Measurements from ENCODE around the gene FGD5.

Gene FGD5

DNA sequence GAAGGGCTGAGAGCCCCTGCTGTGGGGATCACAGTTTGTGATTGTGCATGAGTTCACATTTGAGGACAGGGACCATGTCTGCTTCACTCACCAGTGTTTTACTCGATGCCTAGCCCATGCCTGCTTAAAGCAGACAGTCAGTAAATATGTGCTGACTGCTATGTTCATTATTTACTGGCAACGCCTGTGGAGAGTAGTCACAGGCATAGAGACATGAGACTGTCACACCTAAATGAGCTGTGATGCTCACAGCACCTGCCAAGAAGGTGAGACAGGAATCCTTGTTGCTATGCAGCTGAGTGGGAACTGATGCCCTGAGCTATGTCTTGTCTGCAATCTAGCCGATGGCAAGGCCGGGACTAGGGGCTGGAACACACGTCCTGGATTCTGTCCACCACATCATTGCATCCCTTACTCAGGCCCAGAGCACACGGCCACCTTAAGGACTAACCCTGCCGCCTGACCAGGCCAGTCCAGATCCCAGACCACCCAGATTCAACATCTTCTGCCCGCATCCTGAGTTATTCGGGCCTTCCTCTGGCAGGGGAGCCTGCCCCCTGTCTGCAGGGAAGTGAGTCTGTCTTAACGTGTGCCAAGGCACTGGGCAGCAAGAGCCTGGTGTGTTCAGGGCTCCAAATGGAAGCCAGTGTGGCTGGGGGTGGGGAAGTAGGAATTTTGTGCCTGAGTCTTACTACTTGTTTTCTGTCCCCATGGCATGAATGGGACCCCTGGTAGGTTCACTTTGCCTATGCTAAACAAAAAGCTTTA lies 44.8 kb downstream of the FGD5 start:
- Histone ChIP-seq H3K27me3 (ENCODE audit: control insufficient read depth, insufficient read depth, low read length) (no peaks in the 10 kb centered on the region), H3K36me3 (ENCODE audit: control insufficient read depth, insufficient read depth, low read length) (no peaks in the 10 kb centered on the region), H3K9me3 (ENCODE audit: control insufficient read depth, low read length) (no peaks in the 10 kb centered on the region), H3K9ac (ENCODE audit: low read length) (no peak overlapping the region), H3K4me3 (ENCODE audit: low read length) (no peak overlapping the region), H3K4me1 (ENCODE audit: control insufficient read depth, insufficient read depth, low read length) (peaks cover 8% of the 10 kb centered on the region)

DNA sequence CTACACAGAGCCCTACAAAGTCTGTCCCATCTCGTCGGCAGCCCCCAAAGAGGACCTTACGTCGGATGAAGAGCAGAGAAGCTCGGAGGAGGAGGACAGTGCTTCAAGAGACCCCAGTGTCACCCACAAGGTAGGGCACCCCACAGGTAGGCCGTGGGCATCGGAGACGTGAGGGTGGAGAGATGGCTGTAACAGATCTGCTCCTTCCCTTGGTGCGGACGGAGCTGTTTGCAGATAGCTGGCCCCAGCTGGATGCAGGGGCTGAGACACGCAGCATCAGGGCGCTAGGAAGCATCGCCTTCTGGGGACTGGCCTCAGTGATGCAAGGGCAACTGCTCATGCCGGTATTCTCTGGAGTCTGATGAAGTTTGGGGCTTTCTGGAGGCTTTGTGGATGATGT lies 45.4 kb downstream of the FGD5 start:
- Histone ChIP-seq H3K4me1 (ENCODE audit: control insufficient read depth, insufficient read depth, low read length) (peaks cover 8% of the 10 kb centered on the region), H3K9me3 (ENCODE audit: control insufficient read depth, low read length) (no peaks in the 10 kb centered on the region)

DNA sequence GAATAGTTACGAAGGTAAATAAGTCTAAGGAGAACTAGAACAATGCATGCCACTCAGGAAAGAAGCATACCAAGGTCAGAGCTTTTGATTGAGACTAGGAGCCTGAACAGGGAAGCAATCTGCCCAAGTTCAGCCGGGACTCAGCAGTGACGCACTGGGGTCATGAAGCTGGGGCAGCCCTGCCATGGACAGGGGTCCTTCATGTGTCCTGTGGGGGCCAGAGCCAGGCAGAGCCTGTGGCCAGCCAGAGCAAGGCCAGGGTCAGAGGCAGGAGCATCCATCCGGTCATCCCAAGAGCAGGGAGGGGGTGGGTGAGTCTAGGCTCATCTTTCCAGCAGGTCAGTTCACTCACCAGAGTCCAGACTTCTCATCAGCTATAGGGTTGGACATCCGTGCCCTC lies 47.9 kb downstream of the FGD5 start:
- no peak overlapping the region for H3K9ac ChIP-seq (ENCODE audit: low read length)
- H3K4me1 ChIP-seq (ENCODE audit: control insufficient read depth, insufficient read depth, low read length), result peaks cover 10% of the 10 kb centered on the region
- no peaks in the 10 kb centered on the region for H3K36me3 ChIP-seq (ENCODE audit: control insufficient read depth, insufficient read depth, low read length)
- no peaks in the 10 kb centered on the region for H3K9me3 ChIP-seq (ENCODE audit: control insufficient read depth, low read length)
- H3K4me3 ChIP-seq (ENCODE audit: low read length), result no peak overlapping the region
- no peaks in the 10 kb centered on the region for H3K27me3 ChIP-seq (ENCODE audit: control insufficient read depth, insufficient read depth, low read length)

More for the DNA sequence above, 45.4 kb downstream of the FGD5 start:
- no peak overlapping the region for H3K4me3 ChIP-seq (ENCODE audit: low read length)
- H3K36me3 ChIP-seq (ENCODE audit: control insufficient read depth, insufficient read depth, low read length), result no peaks in the 10 kb centered on the region
- H3K9ac ChIP-seq (ENCODE audit: low read length), result no peak overlapping the region
- H3K27me3 ChIP-seq (ENCODE audit: control insufficient read depth, insufficient read depth, low read length), result no peaks in the 10 kb centered on the region

DNA sequence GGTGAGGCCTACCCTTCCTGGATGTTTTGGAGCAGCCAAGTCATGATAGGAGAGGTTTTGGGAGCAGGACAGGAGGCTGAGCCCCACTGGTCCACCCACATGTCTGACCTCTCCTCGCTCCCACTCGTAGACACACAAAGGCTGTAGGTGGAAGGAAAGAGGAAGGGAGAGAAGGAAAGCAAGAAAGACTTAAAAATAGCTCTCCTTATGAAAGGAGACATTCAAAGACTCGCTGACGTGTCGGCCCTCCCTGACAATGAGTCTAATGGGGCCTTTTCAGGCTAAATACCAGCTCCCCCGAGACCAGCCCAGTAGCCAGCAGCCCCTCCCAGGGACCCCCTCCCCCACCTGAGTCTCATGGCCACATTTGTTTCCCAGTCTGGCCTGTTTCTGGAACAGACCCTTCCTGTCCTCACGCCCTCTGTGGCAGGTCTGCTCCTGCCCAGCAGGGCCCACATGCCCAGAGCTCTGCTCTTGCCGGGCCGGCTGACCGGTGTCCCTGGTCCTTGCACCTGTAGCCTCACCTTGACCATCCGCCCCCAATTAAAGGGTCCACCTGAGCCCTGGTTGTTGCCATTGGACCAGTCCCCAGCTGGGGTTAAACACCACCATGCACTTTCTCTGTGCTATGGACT lies 49.3 kb downstream of the FGD5 start:
- Histone ChIP-seq H3K9ac (ENCODE audit: low read length) (no peak overlapping the region), H3K4me1 (ENCODE audit: control insufficient read depth, insufficient read depth, low read length) (peaks cover 22% of the 10 kb centered on the region), H3K9me3 (ENCODE audit: control insufficient read depth, low read length) (no peaks in the 10 kb centered on the region), H3K27me3 (ENCODE audit: control insufficient read depth, insufficient read depth, low read length) (no peaks in the 10 kb centered on the region), H3K4me3 (ENCODE audit: low read length) (no peak overlapping the region), H3K36me3 (ENCODE audit: control insufficient read depth, insufficient read depth, low read length) (no peaks in the 10 kb centered on the region)

DNA sequence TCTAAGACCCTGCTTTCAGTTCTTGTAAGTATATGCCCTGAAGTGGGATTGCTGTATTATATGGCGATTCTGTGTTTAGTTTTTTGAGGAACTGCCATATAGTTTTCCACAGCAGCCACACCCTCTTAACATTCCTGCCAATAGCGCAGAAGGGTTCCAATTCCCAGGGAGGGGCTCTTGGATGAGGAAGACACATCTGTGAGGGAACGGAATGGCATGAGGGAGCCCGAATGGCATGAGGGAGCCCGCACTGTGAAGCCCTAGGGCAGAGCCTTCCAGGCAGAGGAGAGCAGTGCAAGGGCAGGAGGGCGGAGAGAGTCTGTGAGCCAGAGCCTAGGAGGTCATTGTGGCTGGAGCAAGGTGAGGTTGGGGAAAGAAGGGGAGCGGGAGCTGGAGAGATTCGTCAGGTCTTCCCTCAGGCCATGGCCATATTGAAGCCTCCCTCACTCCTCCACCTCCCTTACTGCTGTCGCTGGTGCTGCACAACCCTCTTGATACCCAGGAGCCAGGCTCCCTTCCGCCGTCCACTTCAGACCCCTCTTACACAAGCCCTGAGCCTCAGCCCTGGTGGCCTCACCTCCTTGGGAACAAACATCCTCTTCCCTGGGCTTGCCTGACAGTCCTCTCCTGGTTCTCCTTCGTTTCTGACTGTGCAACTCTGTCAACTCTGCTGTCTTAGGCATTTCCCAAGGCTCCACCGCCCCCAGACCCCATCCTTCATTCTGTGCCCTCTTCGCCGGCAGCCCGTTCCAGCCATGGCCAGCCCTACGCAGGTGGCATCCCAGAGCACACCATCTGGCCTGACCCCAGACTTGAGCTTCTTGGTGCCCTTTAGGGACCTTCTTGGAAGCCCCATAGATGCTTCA lies 51.4 kb downstream of the FGD5 start:
- Histone ChIP-seq H3K9me3 (ENCODE audit: control insufficient read depth, low read length) (no peaks in the 10 kb centered on the region), H3K4me1 (ENCODE audit: control insufficient read depth, insufficient read depth, low read length) (peaks cover 22% of the 10 kb centered on the region), H3K9ac (ENCODE audit: low read length) (no peak overlapping the region), H3K4me3 (ENCODE audit: low read length) (no peak overlapping the region), H3K27me3 (ENCODE audit: control insufficient read depth, insufficient read depth, low read length) (no peaks in the 10 kb centered on the region), H3K36me3 (ENCODE audit: control insufficient read depth, insufficient read depth, low read length) (no peaks in the 10 kb centered on the region)

DNA sequence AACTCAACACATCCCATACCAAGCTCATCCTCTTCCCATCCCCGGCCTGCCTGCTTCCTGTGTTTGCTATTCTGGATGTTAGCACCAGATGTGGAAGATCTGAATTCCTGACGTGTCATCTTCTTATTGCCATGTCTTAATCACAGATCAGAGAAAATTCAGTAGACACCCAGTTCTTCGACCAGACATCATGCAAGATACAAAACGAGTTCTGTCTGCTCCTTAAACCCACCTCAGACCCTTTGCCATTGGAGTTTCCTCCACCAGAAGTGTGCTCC lies 52.0 kb downstream of the FGD5 start:
- peaks cover 22% of the 10 kb centered on the region for H3K4me1 ChIP-seq (ENCODE audit: control insufficient read depth, insufficient read depth, low read length)

DNA sequence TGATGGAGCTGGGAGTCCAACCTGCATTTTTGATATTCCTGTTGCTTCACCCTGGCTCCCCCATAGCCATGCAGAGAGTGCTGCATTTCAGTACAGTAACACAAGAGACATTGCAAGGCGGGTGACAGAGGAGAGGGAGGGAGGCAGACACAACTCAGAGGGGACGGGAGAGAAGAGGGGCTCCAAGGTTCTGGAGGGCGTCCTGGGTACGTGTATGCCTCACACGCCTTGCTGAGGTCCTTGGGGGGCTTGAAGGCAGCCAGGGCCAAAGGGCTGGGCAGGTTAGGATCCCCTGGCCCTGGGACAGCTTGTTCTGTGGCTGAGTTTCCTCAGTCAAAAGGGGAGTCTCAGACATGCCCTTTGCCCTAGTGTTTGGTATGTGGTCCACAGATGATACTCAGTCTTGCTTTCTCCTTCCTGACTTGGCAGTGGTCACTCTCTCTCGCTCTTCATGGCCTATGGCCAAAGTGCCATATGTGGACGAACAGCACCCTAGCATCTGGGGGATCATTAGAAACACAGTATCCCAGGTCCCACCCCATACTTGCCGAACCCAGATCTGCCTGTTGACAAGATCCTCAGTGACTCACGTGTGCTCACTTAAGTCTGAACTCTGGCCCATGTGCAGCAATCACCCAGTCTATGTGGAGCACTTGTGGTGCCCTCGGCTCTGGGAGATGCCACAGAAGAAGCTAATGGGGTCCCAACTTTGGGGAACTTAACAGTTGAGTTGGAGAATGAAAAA lies 52.9 kb downstream of the FGD5 start:
- H3K9me3 ChIP-seq (ENCODE audit: control insufficient read depth, low read length), result no peaks in the 10 kb centered on the region
- H3K36me3 ChIP-seq (ENCODE audit: control insufficient read depth, insufficient read depth, low read length), result no peaks in the 10 kb centered on the region

More for the DNA sequence above, 52.0 kb downstream of the FGD5 start:
- Histone ChIP-seq H3K27me3 (ENCODE audit: control insufficient read depth, insufficient read depth, low read length) (no peaks in the 10 kb centered on the region), H3K36me3 (ENCODE audit: control insufficient read depth, insufficient read depth, low read length) (no peaks in the 10 kb centered on the region), H3K4me3 (ENCODE audit: low read length) (no peak overlapping the region), H3K9me3 (ENCODE audit: control insufficient read depth, low read length) (no peaks in the 10 kb centered on the region), H3K9ac (ENCODE audit: low read length) (no peak overlapping the region)

DNA sequence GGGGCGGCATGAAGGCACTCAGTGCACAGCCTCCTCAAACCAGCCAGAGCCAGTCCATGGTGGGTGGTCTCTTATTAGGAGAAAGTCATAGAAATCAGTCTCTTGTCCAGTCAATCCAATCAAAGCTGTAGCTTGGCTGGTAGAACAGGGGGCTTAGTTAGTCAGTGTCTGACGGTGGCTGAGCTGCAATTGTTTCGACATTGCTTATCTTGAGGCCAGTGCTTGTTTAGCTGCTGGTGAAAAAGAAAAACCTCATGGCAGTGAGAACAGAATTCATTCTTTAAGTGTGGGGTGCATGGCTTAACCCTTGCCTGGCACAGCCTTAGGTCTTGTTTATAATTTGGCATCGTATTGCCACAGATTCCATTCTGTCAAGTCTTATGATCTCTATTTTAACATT lies 53.9 kb downstream of the FGD5 start:
- H3K4me1 ChIP-seq (ENCODE audit: control insufficient read depth, insufficient read depth, low read length), result peaks cover 35% of the 10 kb centered on the region

More for the DNA sequence above, 52.9 kb downstream of the FGD5 start:
- Histone ChIP-seq H3K4me1 (ENCODE audit: control insufficient read depth, insufficient read depth, low read length) (peaks cover 24% of the 10 kb centered on the region), H3K9ac (ENCODE audit: low read length) (no peak overlapping the region), H3K27me3 (ENCODE audit: control insufficient read depth, insufficient read depth, low read length) (no peaks in the 10 kb centered on the region), H3K4me3 (ENCODE audit: low read length) (no peak overlapping the region)

DNA sequence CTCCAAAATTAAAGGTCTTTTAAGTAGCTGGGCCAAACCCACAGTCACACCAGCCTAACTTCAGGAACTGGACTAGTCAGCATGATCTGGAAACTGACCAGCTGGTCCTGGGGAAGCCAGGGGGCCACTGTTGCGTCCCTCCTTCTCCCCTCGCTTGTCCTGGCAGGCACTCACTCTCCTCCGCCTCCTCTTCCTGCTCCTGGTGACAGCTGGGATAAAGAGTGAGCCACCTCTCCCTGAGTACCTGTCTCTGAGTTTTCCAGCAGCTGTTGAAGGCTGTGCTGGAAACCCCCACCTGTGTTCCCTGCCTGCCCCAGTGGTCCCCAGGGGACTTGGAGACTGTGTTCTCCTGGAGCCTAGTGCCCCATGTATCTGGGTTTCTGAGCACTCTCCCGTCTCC lies 56.0 kb downstream of the FGD5 start:
- Histone ChIP-seq H3K27me3 (ENCODE audit: control insufficient read depth, insufficient read depth, low read length) (no peaks in the 10 kb centered on the region), H3K9ac (ENCODE audit: low read length) (no peak overlapping the region), H3K9me3 (ENCODE audit: control insufficient read depth, low read length) (no peaks in the 10 kb centered on the region), H3K4me3 (ENCODE audit: low read length) (no peak overlapping the region), H3K4me1 (ENCODE audit: control insufficient read depth, insufficient read depth, low read length) (peaks cover 53% of the 10 kb centered on the region), H3K36me3 (ENCODE audit: control insufficient read depth, insufficient read depth, low read length) (no peaks in the 10 kb centered on the region)

More for the DNA sequence above, 53.9 kb downstream of the FGD5 start:
- no peaks in the 10 kb centered on the region for H3K36me3 ChIP-seq (ENCODE audit: control insufficient read depth, insufficient read depth, low read length)
- H3K27me3 ChIP-seq (ENCODE audit: control insufficient read depth, insufficient read depth, low read length), result no peaks in the 10 kb centered on the region
- H3K4me3 ChIP-seq (ENCODE audit: low read length), result no peak overlapping the region
- no peaks in the 10 kb centered on the region for H3K9me3 ChIP-seq (ENCODE audit: control insufficient read depth, low read length)
- H3K9ac ChIP-seq (ENCODE audit: low read length), result no peak overlapping the region

DNA sequence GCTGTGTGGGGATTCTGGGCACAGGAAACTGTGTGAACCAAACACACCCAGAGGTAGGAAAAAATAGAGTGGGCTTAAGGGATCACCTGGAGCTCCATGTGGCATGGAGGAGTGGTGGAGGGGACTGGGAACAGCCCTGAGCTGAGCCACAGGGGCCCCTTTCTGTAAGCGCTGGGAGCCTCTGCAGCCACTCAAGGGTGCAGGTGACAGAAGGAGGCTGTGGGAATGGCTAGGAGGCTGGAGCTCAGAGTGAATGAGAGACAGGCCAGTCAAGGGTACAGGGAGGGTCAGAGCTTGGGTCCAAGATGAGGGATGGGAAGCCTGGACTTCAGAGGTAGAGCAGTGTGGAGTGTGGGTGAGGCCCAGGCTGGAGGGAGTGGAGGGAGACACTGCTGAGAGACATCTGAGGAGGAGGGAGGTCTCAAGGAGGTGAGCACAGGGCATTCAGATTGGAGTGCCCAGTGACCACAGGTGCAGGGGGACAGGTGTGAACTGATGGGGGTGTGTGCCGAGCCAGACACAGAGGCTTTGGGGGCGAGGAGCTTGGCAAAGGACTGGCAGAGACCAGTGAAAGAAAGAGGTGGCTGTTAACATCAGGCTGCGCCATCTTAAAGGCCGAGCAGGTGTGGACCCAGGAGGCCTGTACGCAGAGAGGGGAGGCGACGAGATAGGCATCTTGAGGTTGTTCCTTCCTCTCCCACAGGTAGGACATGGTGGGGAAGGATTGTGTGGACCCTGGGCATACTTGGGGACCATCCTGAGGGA lies 56.8 kb downstream of the FGD5 start:
- no peak overlapping the region for H3K9ac ChIP-seq (ENCODE audit: low read length)
- H3K9me3 ChIP-seq (ENCODE audit: control insufficient read depth, low read length), result no peaks in the 10 kb centered on the region
- H3K27me3 ChIP-seq (ENCODE audit: control insufficient read depth, insufficient read depth, low read length), result no peaks in the 10 kb centered on the region
- H3K4me1 ChIP-seq (ENCODE audit: control insufficient read depth, insufficient read depth, low read length), result peaks cover 53% of the 10 kb centered on the region
- no peak overlapping the region for H3K4me3 ChIP-seq (ENCODE audit: low read length)
- H3K36me3 ChIP-seq (ENCODE audit: control insufficient read depth, insufficient read depth, low read length), result no peaks in the 10 kb centered on the region

DNA sequence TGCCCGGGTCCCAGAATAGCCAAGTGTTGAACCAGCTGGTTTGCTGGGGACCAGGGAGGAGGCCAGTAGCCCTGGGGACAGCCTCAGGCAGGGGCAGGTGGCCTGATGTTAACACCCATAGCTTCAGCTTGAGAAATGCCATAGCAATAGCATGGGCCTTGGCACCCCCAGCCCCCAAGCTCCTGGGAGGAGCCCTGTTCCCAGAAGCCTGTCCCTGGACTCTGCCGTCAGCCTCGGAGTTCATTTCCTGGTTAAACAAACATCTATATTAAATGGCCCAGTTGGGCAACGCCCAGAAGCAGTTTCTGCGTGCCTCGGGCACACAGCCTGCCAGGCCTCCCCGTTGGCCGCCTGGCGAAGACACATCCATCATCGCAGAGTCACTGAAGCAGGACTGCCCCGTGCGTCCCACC lies 58.2 kb downstream of the FGD5 start:
- Histone ChIP-seq H3K9ac (ENCODE audit: low read length) (peak overlapping the region; percentile 60), H3K4me3 (ENCODE audit: low read length) (no peak overlapping the region), H3K4me1 (ENCODE audit: control insufficient read depth, insufficient read depth, low read length) (peaks cover 45% of the 10 kb centered on the region), H3K36me3 (ENCODE audit: control insufficient read depth, insufficient read depth, low read length) (no peaks in the 10 kb centered on the region), H3K27me3 (ENCODE audit: control insufficient read depth, insufficient read depth, low read length) (no peaks in the 10 kb centered on the region), H3K9me3 (ENCODE audit: control insufficient read depth, low read length) (no peaks in the 10 kb centered on the region)

Data from mucosa of stomach (tissue), 1 donor.